Transverse colon (tissue), 4 donors: ENCODE results near the gene RNU5D-1. TPM values are rescaled to one million over a fixed set of nuclear protein-coding genes. Genes with fewer than 3 reads are reported as not detected.

ENCODE experiments used
- DNase-seq: peaks from one replicate; pipeline ENCODE4 v3.0.0-alpha.2; 2019
- H3K27ac ChIP-seq, 4 donors: fragments of 200-600 bp; sonication (generic); 2 replicates each; pipeline ENCODE4 v1.5.1; 2016 to 2018; ENCODE audit warnings: inconsistent platforms in 4 of 4
- H3K27me3 ChIP-seq: fragments of 200-600 bp; sonication (generic); 2 replicates; pipeline ENCODE4 v1.5.1; 2017; ENCODE audit warnings: inconsistent platforms
- H3K36me3 ChIP-seq, 4 donors: fragments of 200-600 bp; sonication (generic); 2 replicates each; pipeline ENCODE4 v1.5.1; 2017 to 2019; ENCODE audit warnings: inconsistent platforms in 4 of 4
- H3K4me1 ChIP-seq, 4 donors: fragments of 200-600 bp; sonication (generic); 2 replicates each; pipeline ENCODE4 v1.5.1; 2017 to 2020; ENCODE audit warnings: inconsistent platforms in 4 of 4
- H3K4me3 ChIP-seq, 4 donors: fragments of 200-600 bp; sonication (generic); 1 replicate in 1 of 4; 2 replicates in 3 of 4; pipeline versions ENCODE4 v1.5.1 to v1.6.1; 2017 to 2019; ENCODE audit warnings: inconsistent platforms in 4 of 4
- H3K9me3 ChIP-seq, 2 donors: fragments of 200-600 bp; sonication (generic); 2 replicates each; pipeline ENCODE4 v1.5.1; 2017 to 2019; ENCODE audit warnings: inconsistent platforms in 2 of 2
- CTCF ChIP-seq, 5 experiments: fragments of 200-600 bp in 3 of 5; fragments of 450-650 bp in 2 of 5; sonication (generic) in 3 of 5; IDR thresholded peaks; 1 replicate in 2 of 5; 2 replicates in 3 of 5; pipeline ENCODE4 v1.5.1; 2016 to 2017; ENCODE audit warnings: antibody characterized with exemption in 5 of 5, inconsistent platforms in 3 of 5, mild to moderate bottlenecking in 2 of 5, moderate library complexity in 1 of 5
- EP300 ChIP-seq: sonication (generic); formaldehyde crosslinking; IDR thresholded peaks from one replicate; pipeline ENCODE4 v1.6.1; 2017; ENCODE audit warnings: antibody characterized with exemption, low read depth
- POLR2A ChIP-seq: fragments of 450-650 bp; IDR thresholded peaks from one replicate; pipeline ENCODE4 v1.6.1; 2016; ENCODE audit warnings: antibody characterized with exemption, mild to moderate bottlenecking, moderate library complexity
- POLR2AphosphoS5 ChIP-seq, 3 donors: sonication (generic); formaldehyde crosslinking; IDR thresholded peaks; one replicate each; pipeline ENCODE4 v1.6.1; 2016; ENCODE audit warnings: antibody characterized with exemption in 3 of 3
- WGBS, 2 donors: methylation state at CpG; one replicate each; pipeline ENCODE4 v1.1.5; 2018; ENCODE audit warnings: low coverage in 1 of 2; 5-methylcytosine and 5-hydroxymethylcytosine counted together
- in situ Hi-C, 4 donors: fragments of 200-750 bp; cut with MboI; loops; one replicate each; pipeline versions ENCODE4 v1.15.0 to v1.15.1; 2017; ENCODE audit warnings: low sequenced_read_pairs in 3 of 4, low pct_ligation_motif_present in 1 of 4, low pct_unique_long_range_greater_than_20kb in 1 of 4
- intact Hi-C: fragments of 100-400 bp; cut with DNase I; formaldehyde crosslinking; loops from one replicate; pipeline ENCODE4 v1.15.1; 2023; ENCODE audit warnings: low total_unique reads
- total RNA-seq, 4 donors: library from RNA; depleted of rRNA; stranded (reverse); fragments of >200 nt; gene quantifications; one replicate each; pipeline ENCODE4 v1.1.0, GENCODE V29; 2016

Gene RNU5D-1
- total RNA-seq, 4 donors from 2014 or later, result not detected

- Histone ChIP-seq H3K27me3 (no peaks in the 10 kb centered on the region), H3K9me3 (no peaks in the 10 kb centered on the region), H3K4me1 (peaks cover 5 to 28% (median 13%) of the 10 kb centered on the region in 4 donors), H3K27ac (peak overlapping the region in 3 of 4 donors; percentile 34 to 42 (median 35)), H3K4me3 (no peak overlapping the region), H3K36me3 (no peaks in the 10 kb centered on the region)
- in situ Hi-C loops, result no loop called here
- intact Hi-C loops, result no loop called here
- TF ChIP-seq POLR2AphosphoS5 (IDR thresholded peaks at IDR 0.05) (no peak), EP300 (no peak), POLR2A (no peak)
- 75 to 83% methylated on average over 1 of the region's 1 CpG for WGBS, 2 donors
- no peak for DNase-seq
Observed at GRCh38 chr1:44733784-44734183, 2.8 kb upstream of the RNU5D-1 start.

GRCh38 chr1:44733365-44733764 is 2.4 kb upstream of the RNU5D-1 start:
- peak overlapping the region in 3 of 4 donors; percentile 34 to 42 (median 35) for H3K27ac ChIP-seq
- in situ Hi-C loops (no loop called here), intact Hi-C loops (no loop called here)
- DNase-seq, result no peak
- peaks cover 5 to 28% (median 13%) of the 10 kb centered on the region in 4 donors for H3K4me1 ChIP-seq
- WGBS, 2 donors, result 46% methylated on average over 1 of the region's 1 CpG; no CpG with 5 or more reads in 1 of the 2 donors
- H3K9me3 ChIP-seq, result no peaks in the 10 kb centered on the region
- H3K27me3 ChIP-seq, result no peaks in the 10 kb centered on the region
- H3K4me3 ChIP-seq, result no peak overlapping the region
- no peaks in the 10 kb centered on the region for H3K36me3 ChIP-seq
- no peak for TF ChIP-seq CTCF (IDR thresholded peaks at IDR 0.05)
- TF ChIP-seq POLR2AphosphoS5 (IDR thresholded peaks at IDR 0.05), result no peak
- TF ChIP-seq POLR2A, result no peak
- no peak for TF ChIP-seq EP300

- intact Hi-C loops, result no loop called here
- WGBS, 2 donors, result 88% methylated on average over 27 of the region's 27 CpGs; no CpG with 5 or more reads in 1 of the 2 donors
- TF ChIP-seq CTCF (IDR thresholded peaks at IDR 0.05) (no peak), POLR2A (no peak), POLR2AphosphoS5 (IDR thresholded peaks at IDR 0.05) (no peak), EP300 (no peak)
- in situ Hi-C loops, result no loop called here
- DNase-seq, result no peak
- Histone ChIP-seq H3K27me3 (no peaks in the 10 kb centered on the region), H3K4me3 (no peak overlapping the region), H3K4me1 (peaks cover 0 to 13% (median 6%) of the 10 kb centered on the region in 4 donors), H3K36me3 (no peaks in the 10 kb centered on the region), H3K9me3 (no peaks in the 10 kb centered on the region), H3K27ac (no peak overlapping the region)
Observed at GRCh38 chr1:44724955-44725698, 5.8 kb downstream of the RNU5D-1 start.

- Histone ChIP-seq H3K4me1 (peaks cover 0 to 6% (median 2%) of the 10 kb centered on the region in 4 donors), H3K27me3 (no peaks in the 10 kb centered on the region), H3K9me3 (no peaks in the 10 kb centered on the region), H3K4me3 (no peak overlapping the region), H3K36me3 (no peaks in the 10 kb centered on the region), H3K27ac (no peak overlapping the region)
- 89% methylated on average over 34 of the region's 64 CpGs; no CpG with 5 or more reads in 1 of the 2 donors for WGBS, 2 donors
- intact Hi-C loops (no loop called here), in situ Hi-C loops (no loop called here)
- no peak for TF ChIP-seq POLR2A
- no peak for TF ChIP-seq EP300
- TF ChIP-seq CTCF (IDR thresholded peaks at IDR 0.05), result no peak
- TF ChIP-seq POLR2AphosphoS5 (IDR thresholded peaks at IDR 0.05), result no peak
- DNase-seq, result no peak
Observed at GRCh38 chr1:44724296-44724954, 6.5 kb downstream of the RNU5D-1 start.
